GM18861 (cell line): ENCODE data around the gene BRWD1.
A peak's percentile ranks its signal among the peaks of the same experiment; 100 is the strongest.

Source experiments
- ATAC-seq: cut with Tn5 transposase; IDR thresholded peaks from one replicate; pipeline ENCODE4 v1.9.1; 2021; ENCODE audit not compliant: unreplicated experiment

The BRWD1 gene

GRCh38 chr21:39330001-39330400 is 16.6 kb upstream of the BRWD1 start:
- no peak for ATAC-seq

- ATAC-seq: no peak
These were observed 14.3 kb upstream of the BRWD1 start for GRCh38 chr21:39327727-39328126.

- no peak for ATAC-seq
These were observed 13.3 kb upstream of the BRWD1 start for GRCh38 chr21:39326607-39327307.

- ATAC-seq: no peak
These were observed 12.0 kb upstream of the BRWD1 start for GRCh38 chr21:39325458-39325857.

GRCh38 chr21:39321424-39321823 is 8.0 kb upstream of the BRWD1 start:
- ATAC-seq: no peak

- no peak for ATAC-seq
These were observed 6.4 kb upstream of the BRWD1 start for GRCh38 chr21:39319814-39320332.

- no peak for ATAC-seq
These were observed 5.9 kb upstream of the BRWD1 start for GRCh38 chr21:39319251-39319756.

- no peak for ATAC-seq
These were observed 4.9 kb upstream of the BRWD1 start for GRCh38 chr21:39318091-39318959.

- no peak for ATAC-seq
These were observed 4.0 kb upstream of the BRWD1 start for GRCh38 chr21:39317134-39318090.

GRCh38 chr21:39316729-39317128 is 3.3 kb upstream of the BRWD1 start:
- no peak for ATAC-seq

- no peak for ATAC-seq
These were observed 2.4 kb upstream of the BRWD1 start for GRCh38 chr21:39315603-39316445.

- peak; percentile 4 for ATAC-seq
These were observed 953 bp upstream of the BRWD1 start for GRCh38 chr21:39314143-39315027.

GRCh38 chr21:39313042-39313570 is 326 bp downstream of the BRWD1 start:
- ATAC-seq: peak; percentile 3

- ATAC-seq: peak; percentile 66
These were observed 1.1 kb downstream of the BRWD1 start for GRCh38 chr21:39312112-39313041.

GRCh38 chr21:39311164-39311563 is 2.3 kb downstream of the BRWD1 start:
- ATAC-seq: no peak

- no peak for ATAC-seq
These were observed 6.0 kb downstream of the BRWD1 start for GRCh38 chr21:39307466-39307865.

GRCh38 chr21:39300587-39300986 is 12.8 kb downstream of the BRWD1 start:
- no peak for ATAC-seq
